Spleen (tissue), 13 donors: Measurements from ENCODE around the gene SEC61A2. TPM values are rescaled to one million over a fixed set of nuclear protein-coding genes. Genes with fewer than 3 reads are reported as not detected.

Experiments used
- DNase-seq: peaks from one replicate; pipeline ENCODE4 v3.0.0-alpha.2; 2020
- H3K27ac ChIP-seq, 8 donors: fragments of 200-600 bp; sonication (generic) in 7 of 8; 1 replicate in 4 of 8; 2 replicates in 4 of 8; pipeline versions ENCODE4 v1.5.0 to v1.8.0; 2016 to 2021; ENCODE audit warnings: inconsistent platforms in 4 of 8, mild to moderate bottlenecking in 4 of 8, moderate library complexity in 1 of 8
- H3K27me3 ChIP-seq, 7 donors: fragments of 200-600 bp; sonication (generic) in 6 of 7; replicated peaks in 1 of 7; 1 replicate in 4 of 7; 2 replicates in 3 of 7; pipeline versions ENCODE4 v1.5.0 to v1.8.0; 2016 to 2021; ENCODE audit warnings: inconsistent platforms in 3 of 7, mild to moderate bottlenecking in 1 of 7
- H3K36me3 ChIP-seq, 6 donors: fragments of 200-600 bp; sonication (generic) in 5 of 6; 1 replicate in 4 of 6; 2 replicates in 2 of 6; pipeline versions ENCODE4 v1.5.0 to v1.8.0; 2016 to 2021; ENCODE audit warnings: inconsistent platforms in 2 of 6
- H3K4me1 ChIP-seq, 6 donors: fragments of 200-600 bp; sonication (generic) in 5 of 6; 1 replicate in 3 of 6; 2 replicates in 3 of 6; pipeline versions ENCODE4 v1.5.0 to v1.8.0; 2016 to 2021; ENCODE audit warnings: inconsistent platforms in 3 of 6
- H3K4me3 ChIP-seq, 8 donors: fragments of 200-600 bp; sonication (generic) in 7 of 8; 1 replicate in 4 of 8; 2 replicates in 4 of 8; pipeline versions ENCODE4 v1.5.0 to v1.8.0; 2016 to 2021; ENCODE audit warnings: inconsistent platforms in 4 of 8, mild to moderate bottlenecking in 4 of 8, moderate library complexity in 2 of 8
- H3K9me3 ChIP-seq, 8 donors: fragments of 200-600 bp; sonication (generic) in 7 of 8; 1 replicate in 4 of 8; 2 replicates in 4 of 8; pipeline versions ENCODE4 v1.5.0 to v1.8.0; 2016 to 2021; ENCODE audit warnings: inconsistent platforms in 4 of 8
- POLR2A ChIP-seq, 3 donors: fragments of 450-650 bp; IDR thresholded peaks; one replicate each; pipeline ENCODE4 v1.5.1; 2017; ENCODE audit warnings: antibody characterized with exemption in 3 of 3, mild to moderate bottlenecking in 1 of 3
- POLR2AphosphoS5 ChIP-seq, 3 donors: sonication (generic); formaldehyde crosslinking; IDR thresholded peaks; one replicate each; pipeline ENCODE4 v1.5.1; 2017; ENCODE audit warnings: antibody characterized with exemption in 3 of 3
- WGBS, 5 donors: extraction: QIAGEN DNeasy Blood & Tissue Kit in 3 of 5; methylation state at CpG; one replicate each; pipeline versions ENCODE4 v1.1.5 to v1.1.7; 2013 to 2018; 5-methylcytosine and 5-hydroxymethylcytosine counted together
- intact Hi-C: fragments of 100-400 bp; cut with DNase I; formaldehyde crosslinking; loops from one replicate; pipeline ENCODE4 v1.15.0; 2023; ENCODE audit warnings: low total_unique reads
- long read RNA-seq, 2 donors: transcript quantifications; one replicate each; lab custom pipeline, GENCODE V29; 2026
- polyA plus RNA-seq, 3 donors: library from polyadenylated mRNA; stranded (reverse); fragments of 200-250 nt; gene quantifications; one replicate each; pipeline ENCODE4 v1.2.1, GENCODE V29; 2013
- total RNA-seq, 7 donors: library from RNA; depleted of rRNA in 3 of 7; stranded (reverse); fragments of >200 nt in 3 of 7; fragmentation: NEBNext Ultra II Directional in 4 of 7; extraction: Animal tissue kit (Norgen Biotek cat#: 25700) in 4 of 7; gene quantifications; one replicate each; pipeline versions ENCODE4 v1.1.0 to v1.2.1, GENCODE V29; 2016 to 2021
- TF ChIP-seq, protein P1 (sequence below), 11 experiments: fragments of 200-600 bp in 7 of 11; fragments of 450-650 bp in 4 of 11; sonication (generic) in 4 of 11; IDR thresholded peaks in 8 of 11; conservative IDR thresholded peaks in 3 of 11; 1 replicate in 7 of 11; 2 replicates in 4 of 11; pipeline versions ENCODE4 v1.4.0 to v1.8.0; 2016 to 2021; ENCODE audit warnings: antibody characterized with exemption in 11 of 11, inconsistent platforms in 4 of 11, mild to moderate bottlenecking in 1 of 11
- donor health status: healthy with polysubstance abuse.
- donor health status: DM: no; HTN: no; CAD: no; lungs with moderate emphysema.
- donor health status: DM: no; HTN: no; CAD: no.
- donor health status: Bipolar disorder and iron deficiency.
- donor health status: healthy.
- donor health status: DM: no; HTN: no; CAD: no.
- donor health status: DM: yes; HTN: yes; CAD: no.

SEC61A2 gene
- total RNA-seq: 10 to 100 TPM in 2 of 7 donors, 1 to 10 TPM in 5; 7.2 to 14.6 (median 8.4) TPM
- 1 to 10 TPM; 2.7 to 4.1 (median 3.1) TPM for polyA plus RNA-seq
- long read RNA-seq, donor 1, partial matches to known transcripts: 27 of 55 reads
- long read RNA-seq, donor 1, other reads (novel, unspliced or antisense): 28 of 55 reads
- long read RNA-seq, donor 2, partial matches to known transcripts: 50 of 50 reads
- long read RNA-seq, donor 2, other reads (novel, unspliced or antisense): 0 of 50 reads

DNA sequence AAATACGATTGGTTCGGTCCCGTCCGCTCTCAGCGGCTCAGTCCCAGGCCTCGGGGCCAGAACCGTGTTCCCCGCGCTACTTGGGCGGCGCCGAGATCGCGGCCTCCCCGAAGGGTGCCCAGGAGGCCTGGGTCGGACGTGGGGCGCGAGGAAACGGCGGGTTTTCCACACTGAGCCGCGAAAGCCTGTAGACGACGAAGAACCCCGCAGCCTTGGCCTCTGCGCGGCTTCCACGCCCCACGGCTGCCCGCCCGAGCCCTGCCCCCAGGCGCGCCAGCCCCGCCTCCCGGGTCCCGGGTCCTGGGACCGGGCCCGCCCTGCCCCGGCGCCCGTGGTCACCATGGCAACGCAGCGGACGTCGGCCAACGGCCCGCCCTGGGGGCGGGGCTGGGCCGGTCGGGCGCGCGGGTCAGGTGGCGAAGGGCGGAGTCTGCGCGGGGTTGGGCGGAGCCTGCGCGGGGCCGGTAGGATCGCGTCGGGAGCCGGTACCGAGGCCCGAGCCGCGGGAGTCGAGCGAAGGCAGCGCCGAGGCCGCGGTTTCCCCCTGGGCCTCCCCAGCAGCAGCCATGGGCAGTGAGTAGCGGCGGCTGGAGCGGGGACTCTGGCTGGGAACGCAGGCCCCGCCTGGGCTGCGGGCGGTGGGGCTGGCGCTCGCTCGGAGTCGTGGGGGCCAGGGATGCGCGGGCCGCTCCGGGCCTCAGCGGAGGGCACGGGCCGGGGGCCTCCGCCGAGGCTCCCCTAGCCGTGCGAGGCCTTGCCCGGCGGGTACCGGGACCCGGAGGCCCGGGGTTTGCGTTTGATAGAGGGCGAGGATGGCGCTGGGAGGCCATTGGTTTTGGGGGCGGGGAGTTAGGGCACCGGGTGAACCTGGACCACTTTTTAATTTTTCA lies at the start of gene SEC61A2:
Gene SEC61A2, plus strand, starts transcription at position 456 of the 890 bp plus-strand sequence. Its CDS starts 111 bp downstream, at position 567.
- peak within 1 kb of the TSS; percentile 91 to 100 (median 99) for H3K4me3 ChIP-seq
- peak within 1 kb of the TSS; percentile 88 to 98 (median 94) for H3K27ac ChIP-seq
- peaks cover 0 to 28% (median 0%) of the 10 kb centered on the region in 6 donors for H3K36me3 ChIP-seq
- DNase-seq: peak; percentile 100
- TF ChIP-seq, protein P1, sequence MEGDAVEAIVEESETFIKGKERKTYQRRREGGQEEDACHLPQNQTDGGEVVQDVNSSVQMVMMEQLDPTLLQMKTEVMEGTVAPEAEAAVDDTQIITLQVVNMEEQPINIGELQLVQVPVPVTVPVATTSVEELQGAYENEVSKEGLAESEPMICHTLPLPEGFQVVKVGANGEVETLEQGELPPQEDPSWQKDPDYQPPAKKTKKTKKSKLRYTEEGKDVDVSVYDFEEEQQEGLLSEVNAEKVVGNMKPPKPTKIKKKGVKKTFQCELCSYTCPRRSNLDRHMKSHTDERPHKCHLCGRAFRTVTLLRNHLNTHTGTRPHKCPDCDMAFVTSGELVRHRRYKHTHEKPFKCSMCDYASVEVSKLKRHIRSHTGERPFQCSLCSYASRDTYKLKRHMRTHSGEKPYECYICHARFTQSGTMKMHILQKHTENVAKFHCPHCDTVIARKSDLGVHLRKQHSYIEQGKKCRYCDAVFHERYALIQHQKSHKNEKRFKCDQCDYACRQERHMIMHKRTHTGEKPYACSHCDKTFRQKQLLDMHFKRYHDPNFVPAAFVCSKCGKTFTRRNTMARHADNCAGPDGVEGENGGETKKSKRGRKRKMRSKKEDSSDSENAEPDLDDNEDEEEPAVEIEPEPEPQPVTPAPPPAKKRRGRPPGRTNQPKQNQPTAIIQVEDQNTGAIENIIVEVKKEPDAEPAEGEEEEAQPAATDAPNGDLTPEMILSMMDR (IDR thresholded peaks at IDR 0.05 in 8 of 11, conservative IDR thresholded peaks at IDR 0.05 in 3 of 11): no peak
- peak; percentile 92 to 94 (median 94) for TF ChIP-seq POLR2AphosphoS5 (IDR thresholded peaks at IDR 0.05)
- TF ChIP-seq POLR2A (IDR thresholded peaks at IDR 0.05): peak in 2 of 3 donors; percentile 8 to 60
- 0% methylated on average over 55 to 108 of the region's 108 CpGs for WGBS, 5 donors
- H3K27me3 ChIP-seq: no peaks in the 10 kb centered on the region
- intact Hi-C loops: loop anchor here (10.0 kb wide), 1 partner anchor 55 kb away; no protein-coding TSS in a partner anchor
- H3K9me3 ChIP-seq: no peaks in the 10 kb centered on the region
- peaks cover 3 to 30% (median 16%) of the 10 kb centered on the region in 6 donors for H3K4me1 ChIP-seq

DNA sequence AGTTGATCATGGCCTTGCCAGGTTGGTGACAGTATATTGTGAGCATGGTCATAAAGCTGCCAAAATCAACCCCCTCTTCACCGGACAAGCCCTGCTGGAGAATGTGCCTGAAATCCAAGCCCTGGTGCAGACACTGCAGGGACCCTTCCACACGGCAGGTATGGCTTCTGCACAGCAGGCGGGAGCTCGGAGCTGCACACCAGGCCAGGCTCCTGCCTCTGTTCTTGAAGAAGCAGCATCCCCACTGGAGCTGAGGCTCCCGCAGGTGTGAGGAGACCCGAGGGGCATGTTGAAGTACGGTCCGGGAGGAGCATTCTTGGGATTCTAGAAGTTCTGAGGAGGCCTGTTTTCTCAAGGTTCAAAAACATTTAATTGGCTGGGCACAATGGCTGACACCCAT lies 48.0 kb upstream of the SEC61A2 start:
- WGBS, 5 donors: 84 to 98% (median 94%) methylated on average over 7 to 8 of the region's 8 CpGs
- Histone ChIP-seq H3K36me3 (peaks cover 0 to 80% (median 27%) of the 10 kb centered on the region in 6 donors), H3K9me3 (no peaks in the 10 kb centered on the region), H3K4me3 (no peak overlapping the region), H3K27me3 (no peaks in the 10 kb centered on the region), H3K4me1 (peaks cover 0 to 45% (median 19%) of the 10 kb centered on the region in 6 donors), H3K27ac (no peak overlapping the region)
- intact Hi-C loops: no loop called here
- TF ChIP-seq, protein P1 (IDR thresholded peaks at IDR 0.05 in 8 of 11, conservative IDR thresholded peaks at IDR 0.05 in 3 of 11): no peak
- TF ChIP-seq POLR2A (IDR thresholded peaks at IDR 0.05) (no peak), POLR2AphosphoS5 (IDR thresholded peaks at IDR 0.05) (no peak)
- DNase-seq: no peak

DNA sequence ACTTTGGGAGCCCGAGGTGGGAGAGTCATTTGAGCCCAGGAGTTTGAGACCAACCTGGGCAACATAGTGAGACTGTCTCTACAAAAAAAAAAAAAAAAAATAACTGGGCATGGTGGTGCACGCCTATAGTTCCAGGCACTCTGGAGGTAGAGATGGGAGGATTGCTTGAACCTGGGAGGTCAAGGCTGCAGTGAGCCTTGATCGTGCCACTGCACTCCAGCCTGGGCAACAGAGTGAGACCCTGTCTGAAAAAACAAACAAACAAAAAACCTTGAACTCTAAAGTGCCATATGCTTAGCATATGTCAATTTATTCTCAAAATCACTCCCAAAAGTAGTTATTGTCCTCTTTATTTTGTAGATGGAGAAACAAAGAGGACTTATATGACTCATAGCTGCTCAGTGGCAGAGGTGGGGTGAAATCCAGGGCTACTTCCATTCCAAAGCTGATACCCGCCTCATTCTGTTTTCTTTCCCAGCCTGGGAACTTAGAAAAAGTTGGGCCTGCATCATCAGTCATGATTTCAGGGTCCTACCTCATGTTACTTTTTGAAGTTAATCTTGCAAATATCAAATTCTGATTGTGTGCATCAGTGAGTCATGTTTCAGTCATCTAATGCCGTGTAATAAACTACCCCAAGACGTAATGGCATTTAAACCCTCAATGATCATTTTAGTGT lies 47.5 kb upstream of the SEC61A2 start:
- Histone ChIP-seq H3K27ac (no peak overlapping the region), H3K9me3 (no peaks in the 10 kb centered on the region), H3K4me3 (no peak overlapping the region), H3K4me1 (peaks cover 0 to 43% (median 18%) of the 10 kb centered on the region in 6 donors), H3K36me3 (peaks cover 0 to 86% (median 32%) of the 10 kb centered on the region in 6 donors), H3K27me3 (no peaks in the 10 kb centered on the region)
- DNase-seq: no peak
- TF ChIP-seq, protein P1 (IDR thresholded peaks at IDR 0.05 in 8 of 11, conservative IDR thresholded peaks at IDR 0.05 in 3 of 11): no peak
- TF ChIP-seq POLR2A (IDR thresholded peaks at IDR 0.05) (no peak), POLR2AphosphoS5 (IDR thresholded peaks at IDR 0.05) (no peak)
- WGBS, 5 donors: 76 to 93% (median 91%) methylated on average over 6 of the region's 6 CpGs
- intact Hi-C loops: no loop called here
